Transverse colon (tissue), 4 donors: ENCODE data around the gene AKT1S1. TPM values are rescaled to one million over a fixed set of nuclear protein-coding genes. Genes with fewer than 3 reads are reported as not detected.

ENCODE experiments used
- DNase-seq: peaks from one replicate; pipeline ENCODE4 v3.0.0-alpha.2; 2019
- H3K27ac ChIP-seq, 4 donors: fragments of 200-600 bp; sonication (generic); 2 replicates each; pipeline ENCODE4 v1.5.1; 2016 to 2018; ENCODE audit warnings: inconsistent platforms in 4 of 4
- H3K27me3 ChIP-seq: fragments of 200-600 bp; sonication (generic); 2 replicates; pipeline ENCODE4 v1.5.1; 2017; ENCODE audit warnings: inconsistent platforms
- H3K36me3 ChIP-seq, 4 donors: fragments of 200-600 bp; sonication (generic); 2 replicates each; pipeline ENCODE4 v1.5.1; 2017 to 2019; ENCODE audit warnings: inconsistent platforms in 4 of 4
- H3K4me1 ChIP-seq, 4 donors: fragments of 200-600 bp; sonication (generic); 2 replicates each; pipeline ENCODE4 v1.5.1; 2017 to 2020; ENCODE audit warnings: inconsistent platforms in 4 of 4
- H3K4me3 ChIP-seq, 4 donors: fragments of 200-600 bp; sonication (generic); 1 replicate in 1 of 4; 2 replicates in 3 of 4; pipeline versions ENCODE4 v1.5.1 to v1.6.1; 2017 to 2019; ENCODE audit warnings: inconsistent platforms in 4 of 4
- H3K9me3 ChIP-seq, 2 donors: fragments of 200-600 bp; sonication (generic); 2 replicates each; pipeline ENCODE4 v1.5.1; 2017 to 2019; ENCODE audit warnings: inconsistent platforms in 2 of 2
- CTCF ChIP-seq, 5 experiments: fragments of 200-600 bp in 3 of 5; fragments of 450-650 bp in 2 of 5; sonication (generic) in 3 of 5; IDR thresholded peaks; 1 replicate in 2 of 5; 2 replicates in 3 of 5; pipeline ENCODE4 v1.5.1; 2016 to 2017; ENCODE audit warnings: antibody characterized with exemption in 5 of 5, inconsistent platforms in 3 of 5, mild to moderate bottlenecking in 2 of 5, moderate library complexity in 1 of 5
- EP300 ChIP-seq: sonication (generic); formaldehyde crosslinking; IDR thresholded peaks from one replicate; pipeline ENCODE4 v1.6.1; 2017; ENCODE audit warnings: antibody characterized with exemption, low read depth
- POLR2A ChIP-seq: fragments of 450-650 bp; IDR thresholded peaks from one replicate; pipeline ENCODE4 v1.6.1; 2016; ENCODE audit warnings: antibody characterized with exemption, mild to moderate bottlenecking, moderate library complexity
- POLR2AphosphoS5 ChIP-seq, 3 donors: sonication (generic); formaldehyde crosslinking; IDR thresholded peaks; one replicate each; pipeline ENCODE4 v1.6.1; 2016; ENCODE audit warnings: antibody characterized with exemption in 3 of 3
- WGBS, 2 donors: methylation state at CpG; one replicate each; pipeline ENCODE4 v1.1.5; 2018; ENCODE audit warnings: low coverage in 1 of 2; 5-methylcytosine and 5-hydroxymethylcytosine counted together
- in situ Hi-C, 4 donors: fragments of 200-750 bp; cut with MboI; loops; one replicate each; pipeline versions ENCODE4 v1.15.0 to v1.15.1; 2017; ENCODE audit warnings: low sequenced_read_pairs in 3 of 4, low pct_ligation_motif_present in 1 of 4, low pct_unique_long_range_greater_than_20kb in 1 of 4
- intact Hi-C: fragments of 100-400 bp; cut with DNase I; formaldehyde crosslinking; loops from one replicate; pipeline ENCODE4 v1.15.1; 2023; ENCODE audit warnings: low total_unique reads
- total RNA-seq, 4 donors: library from RNA; depleted of rRNA; stranded (reverse); fragments of >200 nt; gene quantifications; one replicate each; pipeline ENCODE4 v1.1.0, GENCODE V29; 2016

AKT1S1 gene
- total RNA-seq, 4 donors from 2014 or later = 15.3 to 29.7 (median 22.7) TPM

GRCh38 chr19:49857061-49857837, 19.9 kb downstream of the AKT1S1 start:
- TF ChIP-seq POLR2AphosphoS5 (IDR thresholded peaks at IDR 0.05) (peak in 1 of 3 donors; percentile 2), POLR2A (no peak)
- DNase-seq = no peak
- H3K27me3 ChIP-seq = no peaks in the 10 kb centered on the region
- intact Hi-C loops = no loop called here
- H3K9me3 ChIP-seq = no peaks in the 10 kb centered on the region
- in situ Hi-C loops = loop anchor here in 1 of 4 donors (25.0 kb wide), 1 partner anchor 370 kb away; the partner anchor contains the start of genes RPL13A and RPS11
- WGBS, 2 donors = 94% methylated on average over 26 of the region's 26 CpGs; no CpG with 5 or more reads in 1 of the 2 donors
- H3K27ac ChIP-seq = no peak overlapping the region
- peaks cover 0 to 11% (median 2%) of the 10 kb centered on the region in 4 donors for H3K36me3 ChIP-seq
- H3K4me3 ChIP-seq = no peak overlapping the region
- peaks cover 14 to 25% (median 20%) of the 10 kb centered on the region in 4 donors for H3K4me1 ChIP-seq

- Histone ChIP-seq H3K9me3 (no peaks in the 10 kb centered on the region), H3K36me3 (peaks cover 0 to 11% (median 2%) of the 10 kb centered on the region in 4 donors), H3K4me1 (peaks cover 18 to 30% (median 24%) of the 10 kb centered on the region in 4 donors), H3K27ac (no peak overlapping the region), H3K27me3 (no peaks in the 10 kb centered on the region), H3K4me3 (no peak overlapping the region)
- in situ Hi-C loops = loop anchor here in 1 of 4 donors (25.0 kb wide), 1 partner anchor 369 kb away; the partner anchor contains the start of genes RPL13A and RPS11
- intact Hi-C loops = no loop called here
- WGBS, 2 donors = 87% methylated on average over 18 of the region's 18 CpGs; no CpG with 5 or more reads in 1 of the 2 donors
- no peak for TF ChIP-seq CTCF (IDR thresholded peaks at IDR 0.05)
- TF ChIP-seq POLR2A = no peak
- TF ChIP-seq POLR2AphosphoS5 (IDR thresholded peaks at IDR 0.05) = no peak
- TF ChIP-seq EP300 = no peak
- DNase-seq = no peak
These were observed 20.6 kb downstream of the AKT1S1 start for GRCh38 chr19:49856574-49857021.

GRCh38 chr19:49855676-49856573, 21.2 kb downstream of the AKT1S1 start:
- Histone ChIP-seq H3K36me3 (peaks cover 0 to 11% (median 2%) of the 10 kb centered on the region in 4 donors), H3K27ac (no peak overlapping the region), H3K4me1 (peaks cover 14 to 24% (median 21%) of the 10 kb centered on the region in 4 donors), H3K4me3 (no peak overlapping the region), H3K9me3 (no peaks in the 10 kb centered on the region), H3K27me3 (no peaks in the 10 kb centered on the region)
- 80 to 100% methylated on average over 2 to 21 of the region's 21 CpGs for WGBS, 2 donors
- no peak for DNase-seq
- in situ Hi-C loops (loop anchor here in 1 of 4 donors (25.0 kb wide), 1 partner anchor 369 kb away; the partner anchor contains the start of genes RPL13A and RPS11), intact Hi-C loops (no loop called here)
- TF ChIP-seq POLR2A (no peak), CTCF (IDR thresholded peaks at IDR 0.05) (no peak), POLR2AphosphoS5 (IDR thresholded peaks at IDR 0.05) (no peak), EP300 (no peak)

- no peak for DNase-seq
- Histone ChIP-seq H3K36me3 (peaks cover 0 to 11% (median 2%) of the 10 kb centered on the region in 4 donors), H3K27ac (no peak overlapping the region), H3K4me1 (peaks cover 11 to 21% (median 20%) of the 10 kb centered on the region in 4 donors), H3K9me3 (no peaks in the 10 kb centered on the region), H3K4me3 (no peak overlapping the region), H3K27me3 (no peaks in the 10 kb centered on the region)
- intact Hi-C loops = no loop called here
- 89% methylated on average over 12 of the region's 12 CpGs; no CpG with 5 or more reads in 1 of the 2 donors for WGBS, 2 donors
- no peak for TF ChIP-seq CTCF (IDR thresholded peaks at IDR 0.05)
- TF ChIP-seq POLR2A = no peak
- TF ChIP-seq POLR2AphosphoS5 (IDR thresholded peaks at IDR 0.05) = no peak
- no peak for TF ChIP-seq EP300
- in situ Hi-C loops = loop anchor here in 1 of 4 donors (25.0 kb wide), 1 partner anchor 368 kb away; the partner anchor contains the start of genes RPL13A and RPS11
These were observed 21.9 kb downstream of the AKT1S1 start for GRCh38 chr19:49855277-49855675.
